Ectodermal cell (in vitro differentiated cells): Measurements from ENCODE around the gene SRSF9.
"Not testable (repeated sequence)": the region's sequence is repeated elsewhere in the genome, so short reads cannot be mapped to it uniquely, and the experiment has no call there.

Experiments used
- H3K27ac ChIP-seq: 2 replicates; pipeline ENCODE4 v1.7.0; 2013; ENCODE audit warnings: mild to moderate bottlenecking, low read depth, low read length; ENCODE audit not compliant: insufficient read depth, poor library complexity, severe bottlenecking
- H3K27me3 ChIP-seq: 2 replicates; pipeline ENCODE4 v1.7.0; 2013; ENCODE audit warnings: mild to moderate bottlenecking, low read length; ENCODE audit not compliant: insufficient read depth, control insufficient read depth, poor library complexity, severe bottlenecking
- H3K36me3 ChIP-seq: one replicate; pipeline ENCODE4 v1.7.0; 2013; ENCODE audit warnings: low read length; ENCODE audit not compliant: control insufficient read depth, insufficient read depth
- H3K4me1 ChIP-seq: one replicate; pipeline ENCODE4 v1.7.0; 2013; ENCODE audit warnings: low read length; ENCODE audit not compliant: control insufficient read depth, insufficient read depth
- H3K4me3 ChIP-seq: 2 replicates; pipeline ENCODE4 v1.7.0; 2013; ENCODE audit warnings: low read depth, low read length, control low read depth; ENCODE audit not compliant: insufficient read depth
- H3K9me3 ChIP-seq: 2 replicates; pipeline ENCODE4 v1.7.0; 2013; ENCODE audit warnings: mild to moderate bottlenecking, low read length, moderate library complexity; ENCODE audit not compliant: control insufficient read depth
- WGBS, 2 experiments: methylation state at CpG; one replicate each; pipeline ENCODE4 v1.1.7; 2013; ENCODE audit warnings: missing lambda C conversion rate in 2 of 2; 5-methylcytosine and 5-hydroxymethylcytosine counted together

SRSF9 gene

GRCh38 chr12:120453060-120453750 lies 16.3 kb downstream of the SRSF9 start:
- H3K36me3 ChIP-seq = peaks cover 17% of the 10 kb centered on the region
- H3K9me3 ChIP-seq = no peaks in the 10 kb centered on the region
- no peaks in the 10 kb centered on the region for H3K27me3 ChIP-seq
- no peak overlapping the region for H3K4me3 ChIP-seq
- H3K4me1 ChIP-seq = no peaks in the 10 kb centered on the region
- no peak overlapping the region for H3K27ac ChIP-seq
- WGBS, 2 experiments = 92 to 95% methylated on average over 3 of the region's 3 CpGs

- H3K9me3 ChIP-seq, H3K4me3 ChIP-seq, H3K27ac ChIP-seq, H3K27me3 ChIP-seq, H3K4me1 ChIP-seq: not testable (repeated sequence)
- peaks cover 12% of the 10 kb centered on the region for H3K36me3 ChIP-seq
- WGBS, 2 experiments = 88 to 93% methylated on average over 5 of the region's 5 CpGs
Observed at GRCh38 chr12:120452524-120452923, 17.0 kb downstream of the SRSF9 start.

DNA sequence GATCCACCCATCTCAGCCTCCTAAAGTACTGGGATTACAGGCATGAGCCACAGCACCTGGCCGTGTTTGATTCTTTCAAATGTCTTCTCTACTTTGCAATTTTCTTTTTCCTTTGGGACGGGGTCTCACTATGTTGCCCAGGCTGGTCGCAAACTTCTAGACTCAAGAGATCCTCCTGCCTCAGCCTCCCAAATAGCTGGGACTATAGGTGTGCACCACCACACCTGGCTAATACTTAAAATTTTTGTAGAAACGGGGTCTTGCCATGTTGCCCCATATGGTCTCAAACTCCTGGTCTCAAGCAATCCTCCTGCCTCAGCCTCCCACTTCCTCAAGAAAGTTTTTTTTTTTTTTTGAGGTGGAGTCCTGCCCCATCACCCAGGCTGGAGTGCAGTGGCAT lies 21.6 kb downstream of the SRSF9 start:
- Histone ChIP-seq H3K27me3 (no peaks in the 10 kb centered on the region), H3K4me1 (peaks cover 9% of the 10 kb centered on the region), H3K27ac (no peak overlapping the region), H3K36me3 (peaks cover 10% of the 10 kb centered on the region), H3K4me3 (no peak overlapping the region), H3K9me3 (no peaks in the 10 kb centered on the region)
- WGBS, 2 experiments = 93% methylated on average over 4 of the region's 4 CpGs

- 11% methylated on average over 17 of the region's 17 CpGs for WGBS, 2 experiments
- peaks cover 10% of the 10 kb centered on the region for H3K36me3 ChIP-seq
- H3K27ac ChIP-seq = not testable (repeated sequence)
Observed at GRCh38 chr12:120446844-120447178, 22.7 kb downstream of the SRSF9 start.

DNA sequence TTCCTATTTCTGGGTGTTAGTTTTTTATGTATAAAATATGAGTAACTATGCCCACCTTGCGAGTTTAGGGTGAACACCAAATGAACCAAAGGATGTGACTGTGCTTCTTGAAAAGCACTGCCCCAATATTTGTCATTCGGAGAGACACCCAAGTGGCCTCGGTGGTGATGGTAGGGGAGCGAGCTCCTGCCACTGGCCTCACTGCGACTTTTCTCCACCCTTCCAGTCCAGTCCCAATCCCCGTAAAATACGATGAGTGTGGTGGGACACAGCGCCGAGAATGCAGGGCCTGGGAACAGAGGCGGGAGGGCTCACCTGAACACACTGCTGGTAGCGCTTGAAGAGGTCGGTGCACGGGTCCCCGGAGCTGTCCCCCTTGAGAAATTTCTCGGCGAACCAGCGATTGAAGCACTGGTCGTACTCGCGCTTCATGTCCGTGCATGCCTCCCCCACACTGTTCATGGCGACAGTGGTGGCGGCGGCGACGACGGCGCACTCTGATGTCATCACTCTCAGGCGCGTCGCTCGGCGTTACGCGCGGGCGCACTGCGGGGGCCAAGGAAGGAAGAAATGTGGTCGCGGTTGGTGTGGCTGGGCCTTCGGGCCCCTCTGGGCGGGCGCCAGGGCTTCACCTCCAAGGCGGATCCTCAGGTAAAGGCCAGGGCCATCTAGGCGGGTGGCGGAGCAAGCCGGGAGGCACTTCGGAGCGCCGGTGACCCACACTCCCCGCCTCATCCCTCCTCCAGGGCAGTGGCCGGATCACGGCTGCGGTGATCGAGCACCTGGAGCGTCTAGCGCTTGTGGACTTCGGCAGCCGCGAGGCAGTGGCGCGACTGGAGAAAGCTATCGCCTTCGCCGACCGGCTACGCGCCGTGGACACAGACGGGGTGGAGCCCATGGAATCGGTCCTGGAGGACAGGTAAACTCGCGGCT lies 23.4 kb downstream of the SRSF9 start, which contains the start of the genes GATC and TRIAP1:
TSS of gene GATC (plus strand) at position 534 of the 933 bp plus-strand sequence. CDS start at position 571, 37 bp downstream.
TSS of gene TRIAP1 (minus strand) at position 474 of the 933 bp plus-strand sequence. CDS start at position 462, 12 bp downstream.
- peaks cover 11% of the 10 kb centered on the region for H3K36me3 ChIP-seq
- 0 to 1% methylated on average over 73 of the region's 73 CpGs for WGBS, 2 experiments

More at GRCh38 chr12:120446844-120447178, 22.7 kb downstream of the SRSF9 start:
- not testable (repeated sequence) for H3K9me3 ChIP-seq, H3K4me1 ChIP-seq, H3K27me3 ChIP-seq
- H3K4me3 ChIP-seq = peak overlapping the region; percentile 78

DNA sequence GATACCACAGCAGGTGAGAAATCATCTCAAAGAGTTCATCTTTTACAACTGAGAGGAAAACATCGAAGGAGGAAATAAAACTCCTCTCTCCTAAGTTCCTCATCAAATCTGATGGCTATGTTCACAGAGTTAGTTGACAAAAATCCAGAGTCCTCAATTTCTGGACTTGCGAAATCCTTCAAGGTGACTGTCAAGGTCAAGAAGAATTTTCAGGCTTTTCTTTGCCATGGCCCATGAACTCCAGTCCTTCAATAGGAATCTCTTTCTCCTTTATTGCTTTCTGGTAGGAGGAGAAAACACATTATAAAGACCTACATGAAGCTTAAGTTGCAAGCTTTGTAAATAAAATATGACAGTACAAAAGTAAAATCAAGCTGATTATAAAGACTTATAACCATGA lies 24.9 kb downstream of the SRSF9 start:
- 94 to 100% methylated on average over 2 of the region's 2 CpGs for WGBS, 2 experiments
- no peak overlapping the region for H3K27ac ChIP-seq
- peaks cover 9% of the 10 kb centered on the region for H3K4me1 ChIP-seq
- H3K4me3 ChIP-seq = no peak overlapping the region
- peaks cover 20% of the 10 kb centered on the region for H3K36me3 ChIP-seq
- no peaks in the 10 kb centered on the region for H3K9me3 ChIP-seq
- H3K27me3 ChIP-seq = no peaks in the 10 kb centered on the region

More for the DNA sequence above, 23.4 kb downstream of the SRSF9 start, which contains the start of the genes GATC and TRIAP1:
- H3K4me1 ChIP-seq = peaks cover 9% of the 10 kb centered on the region
- H3K9me3 ChIP-seq = no peaks in the 10 kb centered on the region
- H3K4me3 ChIP-seq = peak within 1 kb of the TSS; percentile 78
- H3K27ac ChIP-seq = peak within 1 kb of the TSS; percentile 57
- no peaks in the 10 kb centered on the region for H3K27me3 ChIP-seq

GRCh38 chr12:120439646-120440247 lies 29.8 kb downstream of the SRSF9 start:
- WGBS, 2 experiments = 36 to 50% methylated on average over 6 of the region's 6 CpGs
- Histone ChIP-seq H3K9me3 (no peaks in the 10 kb centered on the region), H3K4me3 (no peak overlapping the region), H3K27ac (no peak overlapping the region), H3K27me3 (no peaks in the 10 kb centered on the region), H3K4me1 (no peaks in the 10 kb centered on the region), H3K36me3 (peaks cover 20% of the 10 kb centered on the region)

- no peaks in the 10 kb centered on the region for H3K27me3 ChIP-seq
- 39 to 45% methylated on average over 16 to 17 of the region's 17 CpGs for WGBS, 2 experiments
- peaks cover 16% of the 10 kb centered on the region for H3K36me3 ChIP-seq
- no peak overlapping the region for H3K27ac ChIP-seq
- H3K4me3 ChIP-seq = peak overlapping the region; percentile 85
- H3K9me3 ChIP-seq = no peaks in the 10 kb centered on the region
- no peaks in the 10 kb centered on the region for H3K4me1 ChIP-seq
Observed at GRCh38 chr12:120438495-120439198, 30.9 kb downstream of the SRSF9 start.

GRCh38 chr12:120437735-120438494 lies 31.6 kb downstream of the SRSF9 start, which contains the start of gene COX6A1:
Gene COX6A1, plus strand, starts transcription at chr12:120438113. Its CDS starts 14 bp downstream, at chr12:120438127.
- Histone ChIP-seq H3K27me3 (no peaks in the 10 kb centered on the region), H3K27ac (no peak within 1 kb of the TSS), H3K4me1 (no peaks in the 10 kb centered on the region), H3K4me3 (peak within 1 kb of the TSS; percentile 85), H3K36me3 (peaks cover 10% of the 10 kb centered on the region), H3K9me3 (no peaks in the 10 kb centered on the region)
- 0 to 1% methylated on average over 59 of the region's 59 CpGs for WGBS, 2 experiments
